Kidney (tissue), 14 donors: ENCODE measurements around the gene ACADS. TPM values are rescaled to one million over a fixed set of nuclear protein-coding genes. Genes with fewer than 3 reads are reported as not detected.
A peak's percentile ranks its signal among the peaks of the same experiment; 100 is the strongest.

Experiments used
- DNase-seq, 5 donors: peaks; one replicate each; pipeline ENCODE4 v3.0.0-alpha.2; 2013 to 2020
- FAIRE-seq: peaks from 2 replicates; lab custom pipeline; 2012; peaks lifted over from hg19 to GRCh38; lab: Jason Lieb, UNC
- H3K27ac ChIP-seq, 2 donors: one replicate each; pipeline ENCODE4 v1.7.0; 2013; ENCODE audit warnings: low read depth in 2 of 2, low read length in 2 of 2, inconsistent platforms in 1 of 2
- H3K27me3 ChIP-seq: one replicate; pipeline ENCODE4 v1.7.1; 2013; ENCODE audit warnings: low read length, inconsistent platforms; ENCODE audit not compliant: control insufficient read depth, insufficient read depth
- H3K36me3 ChIP-seq, 3 donors: one replicate each; pipeline versions ENCODE4 v1.7.0 to v1.7.1; 2013; ENCODE audit warnings: low read length in 3 of 3, control low read depth in 1 of 3, inconsistent platforms in 1 of 3; ENCODE audit not compliant: insufficient read depth in 3 of 3, control insufficient read depth in 2 of 3
- H3K4me1 ChIP-seq, 3 donors: one replicate each; pipeline versions ENCODE4 v1.7.0 to v1.7.1; 2013; ENCODE audit warnings: low read length in 3 of 3, inconsistent platforms in 1 of 3, low read depth in 1 of 3; ENCODE audit not compliant: control insufficient read depth in 2 of 3, insufficient read depth in 2 of 3
- H3K4me3 ChIP-seq, 3 donors: one replicate each; pipeline versions ENCODE4 v1.7.0 to v1.8.1; 2013; ENCODE audit warnings: low read length in 3 of 3, control low read depth in 1 of 3, inconsistent platforms in 1 of 3
- H3K9ac ChIP-seq, 3 donors: one replicate each; pipeline versions ENCODE4 v1.7.0 to v1.7.1; 2013; ENCODE audit warnings: low read length in 3 of 3, control low read depth in 1 of 3, inconsistent platforms in 1 of 3
- H3K9me3 ChIP-seq, 3 donors: one replicate each; pipeline versions ENCODE4 v1.7.0 to v1.7.1; 2013; ENCODE audit warnings: low read length in 3 of 3, control low read depth in 1 of 3, inconsistent platforms in 1 of 3; ENCODE audit not compliant: control insufficient read depth in 2 of 3, insufficient read depth in 1 of 3
- intact Hi-C: fragments of 100-400 bp; cut with DNase I; formaldehyde crosslinking; loops from one replicate; pipeline ENCODE4 v1.11.1; 2022
- polyA plus RNA-seq: library from polyadenylated mRNA; stranded (reverse); fragments of 350-450 nt; fragmentation: Illumina TruSeq; extraction: RNeasy Lipid Tissue Mini Kit (QIAGEN cat#74804); gene quantifications from one replicate; pipeline ENCODE4 v1.2.3, GENCODE V29; 2014; ENCODE audit warnings: low read depth, low replicate concordance; ENCODE audit not compliant: insufficient read depth
- total RNA-seq: library from RNA; stranded (reverse); fragmentation: NEBNext Ultra II Directional; extraction: Animal tissue kit (Norgen Biotek cat#: 25700); gene quantifications from one replicate; pipeline ENCODE4 v1.2.1, GENCODE V29; 2021
- TF ChIP-seq, protein P1 (sequence below): IDR thresholded peaks from 3 replicates; pipeline ENCODE4 v1.5.1; 2012; ENCODE audit warnings: mild to moderate bottlenecking, moderate library complexity, borderline replicate concordance; ENCODE audit not compliant: insufficient read depth; ENCODE audit errors: extremely low read depth
- donor health status: control.
- donor health status: control.
- donor health status: control.
- donor health status: control.
- donor health status: control.
- donor health status: DM: yes; HTN: yes; CAD: no.
- donor health status: Normal renal cell carcinoma (clear cell type).

Gene ACADS
- total and polyA plus RNA-seq, 2 donors from 2014 or later: 24.4 to 133 TPM

DNA sequence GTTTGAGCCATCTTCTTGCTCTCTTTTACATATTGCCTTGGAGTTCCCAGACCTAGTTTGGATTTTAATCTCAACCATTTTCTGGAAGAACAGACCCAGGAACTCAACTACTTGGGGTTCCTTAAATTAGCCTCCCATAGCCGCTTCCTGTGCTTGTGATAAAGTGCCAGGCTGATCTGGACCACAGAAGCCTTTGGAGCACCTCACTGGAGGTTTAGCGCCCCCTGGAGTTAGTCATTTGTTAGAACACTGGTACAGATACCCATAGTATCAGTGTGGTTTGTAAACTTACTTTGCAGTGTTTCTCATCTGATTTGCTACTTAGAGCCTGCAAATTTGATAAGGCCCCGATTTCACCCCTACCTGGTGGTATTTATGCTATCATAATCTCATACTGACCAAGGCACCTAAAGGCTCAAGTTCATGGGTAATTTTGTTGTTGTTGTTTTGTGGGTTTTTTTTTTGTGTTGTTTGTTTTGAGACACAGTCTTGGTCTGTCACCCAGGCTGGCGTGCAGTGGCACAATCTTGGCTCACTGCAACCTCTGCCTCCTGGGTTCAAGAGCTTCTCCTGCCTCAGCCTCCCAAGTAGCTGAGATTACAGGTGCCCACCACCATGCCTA is 11.7 kb upstream of the ACADS start:
- no peak overlapping the region for H3K4me3 ChIP-seq
- TF ChIP-seq, protein P1, sequence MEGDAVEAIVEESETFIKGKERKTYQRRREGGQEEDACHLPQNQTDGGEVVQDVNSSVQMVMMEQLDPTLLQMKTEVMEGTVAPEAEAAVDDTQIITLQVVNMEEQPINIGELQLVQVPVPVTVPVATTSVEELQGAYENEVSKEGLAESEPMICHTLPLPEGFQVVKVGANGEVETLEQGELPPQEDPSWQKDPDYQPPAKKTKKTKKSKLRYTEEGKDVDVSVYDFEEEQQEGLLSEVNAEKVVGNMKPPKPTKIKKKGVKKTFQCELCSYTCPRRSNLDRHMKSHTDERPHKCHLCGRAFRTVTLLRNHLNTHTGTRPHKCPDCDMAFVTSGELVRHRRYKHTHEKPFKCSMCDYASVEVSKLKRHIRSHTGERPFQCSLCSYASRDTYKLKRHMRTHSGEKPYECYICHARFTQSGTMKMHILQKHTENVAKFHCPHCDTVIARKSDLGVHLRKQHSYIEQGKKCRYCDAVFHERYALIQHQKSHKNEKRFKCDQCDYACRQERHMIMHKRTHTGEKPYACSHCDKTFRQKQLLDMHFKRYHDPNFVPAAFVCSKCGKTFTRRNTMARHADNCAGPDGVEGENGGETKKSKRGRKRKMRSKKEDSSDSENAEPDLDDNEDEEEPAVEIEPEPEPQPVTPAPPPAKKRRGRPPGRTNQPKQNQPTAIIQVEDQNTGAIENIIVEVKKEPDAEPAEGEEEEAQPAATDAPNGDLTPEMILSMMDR: peak; percentile 78
- DNase-seq (peak in 4 of 5 donors; percentile 66 to 93 (median 82)), FAIRE-seq (no peak)
- intact Hi-C loops: loop anchor here (10.0 kb wide), 2 partner anchors 69 to 129 kb away; partner anchors contain the start of genes CABP1 and POP5
- H3K36me3 ChIP-seq: peaks cover 14 to 44% (median 25%) of the 10 kb centered on the region in 3 donors
- no peaks in the 10 kb centered on the region for H3K9me3 ChIP-seq
- H3K27ac ChIP-seq: no peak overlapping the region
- H3K4me1 ChIP-seq: peaks cover 6 to 20% (median 19%) of the 10 kb centered on the region in 3 donors
- H3K27me3 ChIP-seq: no peaks in the 10 kb centered on the region
- no peak overlapping the region for H3K9ac ChIP-seq

DNA sequence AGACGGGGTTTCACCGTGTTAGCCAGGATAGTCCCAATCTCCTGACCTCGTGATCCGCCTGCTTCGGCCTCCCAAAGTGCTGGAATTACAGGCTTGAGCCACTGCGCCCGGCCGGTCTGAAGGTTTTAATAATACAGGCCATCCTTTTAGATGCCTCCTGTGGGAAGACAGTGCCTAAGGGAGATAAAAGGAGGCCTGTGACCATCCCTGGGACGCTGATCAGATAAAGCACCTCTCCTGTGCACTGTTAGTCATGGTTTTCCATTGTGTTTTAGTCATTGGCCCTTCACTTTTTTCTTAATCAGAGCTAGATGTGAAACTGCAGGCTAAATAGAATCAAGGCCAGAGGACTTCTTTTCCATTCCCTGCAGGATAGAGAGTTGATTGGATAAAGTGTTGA is 7.6 kb upstream of the ACADS start:
- no peaks in the 10 kb centered on the region for H3K27me3 ChIP-seq
- H3K36me3 ChIP-seq: peaks cover 17 to 84% (median 56%) of the 10 kb centered on the region in 3 donors
- TF ChIP-seq, protein P1: no peak
- no peak overlapping the region for H3K4me3 ChIP-seq
- no peak overlapping the region for H3K27ac ChIP-seq
- peaks cover 3 to 14% (median 6%) of the 10 kb centered on the region in 3 donors for H3K4me1 ChIP-seq
- DNase-seq (no peak), FAIRE-seq (no peak)
- no peaks in the 10 kb centered on the region for H3K9me3 ChIP-seq
- H3K9ac ChIP-seq: no peak overlapping the region
- intact Hi-C loops: loop anchor here (10.0 kb wide), 2 partner anchors 73 to 133 kb away; partner anchors contain the start of genes CABP1 and POP5

DNA sequence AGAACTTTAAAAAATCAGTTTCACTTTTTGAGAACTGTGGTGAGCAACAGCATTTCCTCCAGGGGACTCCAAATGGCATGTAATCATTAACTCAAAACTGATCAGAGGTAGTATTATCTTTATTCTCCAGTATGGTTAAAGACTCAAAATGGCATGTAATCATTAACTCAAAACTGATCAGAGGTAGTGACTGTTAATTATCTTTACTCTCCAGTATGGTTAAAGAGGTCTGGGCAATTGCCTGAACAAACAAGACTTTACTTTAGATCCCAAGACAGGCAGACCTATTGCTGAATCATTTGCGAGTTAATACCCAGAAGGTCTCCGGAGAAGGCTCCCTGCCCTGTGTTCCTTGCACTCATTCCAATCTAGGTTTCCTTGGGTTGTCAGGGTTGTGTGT is 6.6 kb upstream of the ACADS start:
- intact Hi-C loops: loop anchor here (10.0 kb wide), 2 partner anchors 74 to 134 kb away; partner anchors contain the start of genes CABP1 and POP5
- DNase-seq: no peak
- Histone ChIP-seq H3K4me3 (peak overlapping the region in 1 of 3 donors; percentile 10), H3K9ac (no peak overlapping the region), H3K4me1 (peaks cover 3 to 14% (median 6%) of the 10 kb centered on the region in 3 donors), H3K27me3 (no peaks in the 10 kb centered on the region), H3K9me3 (no peaks in the 10 kb centered on the region), H3K27ac (peak overlapping the region; percentile 39 to 68), H3K36me3 (peaks cover 14 to 77% (median 58%) of the 10 kb centered on the region in 3 donors)
- FAIRE-seq: peak; percentile 38
- TF ChIP-seq, protein P1: no peak
